GM20000 (cell line): ENCODE measurements around the gene DHRS3.

Source experiments
- DNase-seq: peaks from one replicate; pipeline ENCODE4 v3.0.0; 2012; ENCODE audit warnings: low spot score
- TF ChIP-seq, protein P1 (sequence below): IDR thresholded peaks from 2 replicates; pipeline ENCODE4 v1.5.1; 2012; ENCODE audit warnings: mild to moderate bottlenecking, control low read depth; ENCODE audit errors: extremely low read depth, missing control alignments

The DHRS3 gene

DNA sequence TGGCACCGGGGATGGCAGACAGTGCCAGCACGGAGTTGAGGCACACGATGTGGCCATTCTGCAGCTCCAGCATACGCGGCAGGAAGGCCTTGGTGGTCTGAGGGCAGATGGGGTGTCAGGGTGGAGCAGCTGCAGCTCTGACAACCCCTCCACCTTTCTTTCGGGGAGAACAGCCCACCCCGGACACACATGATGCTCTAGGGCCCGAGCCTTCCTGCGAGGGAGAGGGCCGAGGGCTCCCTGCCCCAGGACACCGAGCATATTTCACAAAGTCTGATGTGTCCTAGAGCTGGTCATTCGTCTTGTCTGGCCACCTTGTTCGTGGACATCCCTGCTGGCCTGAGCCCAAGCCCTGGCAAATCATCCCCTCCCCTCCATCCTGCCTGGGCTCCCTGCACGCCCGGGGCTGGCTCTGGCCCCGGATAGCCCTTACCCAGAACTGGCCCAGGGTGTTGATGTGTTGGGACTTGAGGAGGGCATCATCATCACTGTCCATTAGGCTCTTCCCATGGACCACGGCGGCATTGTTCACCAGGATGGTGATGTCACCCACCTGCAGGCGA, 39.1 kb downstream of the DHRS3 start:
- DNase-seq = no peak
- TF ChIP-seq, protein P1, sequence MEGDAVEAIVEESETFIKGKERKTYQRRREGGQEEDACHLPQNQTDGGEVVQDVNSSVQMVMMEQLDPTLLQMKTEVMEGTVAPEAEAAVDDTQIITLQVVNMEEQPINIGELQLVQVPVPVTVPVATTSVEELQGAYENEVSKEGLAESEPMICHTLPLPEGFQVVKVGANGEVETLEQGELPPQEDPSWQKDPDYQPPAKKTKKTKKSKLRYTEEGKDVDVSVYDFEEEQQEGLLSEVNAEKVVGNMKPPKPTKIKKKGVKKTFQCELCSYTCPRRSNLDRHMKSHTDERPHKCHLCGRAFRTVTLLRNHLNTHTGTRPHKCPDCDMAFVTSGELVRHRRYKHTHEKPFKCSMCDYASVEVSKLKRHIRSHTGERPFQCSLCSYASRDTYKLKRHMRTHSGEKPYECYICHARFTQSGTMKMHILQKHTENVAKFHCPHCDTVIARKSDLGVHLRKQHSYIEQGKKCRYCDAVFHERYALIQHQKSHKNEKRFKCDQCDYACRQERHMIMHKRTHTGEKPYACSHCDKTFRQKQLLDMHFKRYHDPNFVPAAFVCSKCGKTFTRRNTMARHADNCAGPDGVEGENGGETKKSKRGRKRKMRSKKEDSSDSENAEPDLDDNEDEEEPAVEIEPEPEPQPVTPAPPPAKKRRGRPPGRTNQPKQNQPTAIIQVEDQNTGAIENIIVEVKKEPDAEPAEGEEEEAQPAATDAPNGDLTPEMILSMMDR = no peak

DNA sequence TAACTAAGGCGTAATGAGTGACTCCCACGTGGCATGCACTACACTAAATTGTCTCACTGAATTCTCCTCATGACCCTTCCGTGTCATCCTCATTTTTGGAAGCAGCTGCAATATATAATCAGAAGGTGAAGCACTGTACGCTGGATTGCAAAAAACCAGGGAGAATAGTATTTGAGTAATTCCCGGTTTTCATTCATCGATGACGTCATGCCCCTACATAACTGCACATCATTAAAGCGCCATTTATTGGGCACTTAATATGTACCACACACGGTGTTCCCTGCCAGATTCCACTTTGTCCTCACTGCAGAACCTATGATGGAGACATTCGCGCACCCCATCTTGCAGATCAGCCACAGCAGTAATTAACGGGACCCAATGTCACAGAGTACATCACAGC, 41.0 kb downstream of the DHRS3 start:
- TF ChIP-seq, protein P1 = no peak
- no peak for DNase-seq

GRCh38 chr1:12574757-12575139, 43.3 kb downstream of the DHRS3 start:
- TF ChIP-seq, protein P1 = no peak
- DNase-seq = no peak

DNA sequence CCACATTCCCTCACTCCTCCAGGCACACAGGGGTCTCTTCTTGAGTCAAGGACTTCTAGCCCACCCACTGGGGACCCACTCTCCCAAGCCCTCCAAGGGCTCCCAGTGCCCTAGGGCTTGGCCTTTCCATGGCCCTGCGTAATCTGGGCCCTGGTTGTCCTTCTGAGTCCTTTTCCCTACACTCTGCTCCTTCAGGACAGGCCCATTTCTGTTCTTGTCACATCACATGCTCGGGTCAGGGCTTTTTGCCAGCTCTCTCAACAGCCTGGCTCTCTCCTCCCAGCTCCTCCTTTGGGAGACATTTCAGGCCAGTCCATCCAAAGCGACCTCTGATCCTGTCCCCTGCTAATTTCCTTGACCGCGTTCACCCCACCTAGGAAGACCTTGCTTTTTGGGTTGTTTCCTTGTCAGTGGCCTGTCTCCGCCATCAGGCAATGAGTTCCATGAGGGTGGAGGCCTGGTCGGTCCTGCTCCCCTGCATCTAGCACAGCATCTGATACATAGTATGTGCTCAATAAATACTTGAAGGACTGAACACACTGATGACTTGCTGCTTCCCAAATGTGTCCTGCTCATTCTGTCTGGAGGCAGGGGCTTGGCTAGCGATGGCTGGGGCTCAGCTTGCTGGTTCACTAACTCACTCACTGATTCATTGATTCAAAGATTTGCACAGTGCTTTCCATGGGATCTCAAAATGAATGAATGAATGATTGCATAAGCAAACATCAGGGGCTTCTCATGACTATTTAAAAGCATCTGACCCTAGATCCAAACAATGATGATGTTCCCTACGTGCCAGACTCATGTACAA, 44.8 kb downstream of the DHRS3 start:
- TF ChIP-seq, protein P1 = no peak
- no peak for DNase-seq

DNA sequence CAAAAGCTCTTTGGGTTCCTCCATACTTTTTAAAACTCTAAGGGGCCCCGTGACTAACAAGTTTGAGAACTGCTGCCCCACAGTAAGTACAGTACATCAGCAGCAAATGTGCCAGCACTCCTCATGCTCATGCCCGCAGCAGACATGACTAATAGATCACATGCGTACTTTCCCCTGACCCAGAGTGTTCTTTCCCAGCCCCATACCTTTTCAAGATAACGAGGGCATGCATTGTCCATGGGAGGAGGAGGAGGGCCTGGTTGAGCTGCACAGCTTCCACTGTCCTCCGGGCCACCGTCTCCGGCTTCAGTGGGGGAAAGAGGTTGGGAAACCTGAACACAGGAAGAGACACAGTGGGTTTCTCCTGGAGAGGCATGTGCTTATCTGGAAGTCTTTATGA, 45.5 kb downstream of the DHRS3 start:
- no peak for DNase-seq
- TF ChIP-seq, protein P1 = no peak

- DNase-seq = no peak
- TF ChIP-seq, protein P1 = no peak
These were observed 47.7 kb downstream of the DHRS3 start for GRCh38 chr1:12570291-12570690.

GRCh38 chr1:12568009-12568767, 49.8 kb downstream of the DHRS3 start:
- DNase-seq = no peak
- TF ChIP-seq, protein P1 = no peak
